Breast epithelium (tissue), 4 donors: ENCODE measurements around the gene RALY. TPM values are rescaled to one million over a fixed set of nuclear protein-coding genes. Genes with fewer than 3 reads are reported as not detected.
"Not testable (repeated sequence)": the region's sequence is repeated elsewhere in the genome, so short reads cannot be mapped to it uniquely, and the experiment has no call there.

Source experiments
- DNase-seq, 2 donors: peaks; one replicate each; pipeline ENCODE4 v3.0.0-alpha.2; 2019; ENCODE audit warnings: low spot score in 2 of 2
- H3K27ac ChIP-seq, 2 donors: fragments of 200-600 bp; sonication (generic) in 1 of 2; one replicate each; pipeline ENCODE4 v1.5.1; 2016 to 2019; ENCODE audit warnings: mild to moderate bottlenecking in 1 of 2
- H3K27me3 ChIP-seq, 2 donors: fragments of 200-600 bp; sonication (generic) in 1 of 2; one replicate each; pipeline versions ENCODE4 v1.5.1 to v1.6.0; 2017 to 2019; ENCODE audit warnings: control low read depth in 1 of 2, mild to moderate bottlenecking in 1 of 2
- H3K36me3 ChIP-seq: fragments of 200-600 bp; one replicate; pipeline ENCODE4 v1.5.1; 2019
- H3K4me1 ChIP-seq, 2 donors: fragments of 200-600 bp; sonication (generic); one replicate each; pipeline ENCODE4 v1.5.1; 2016 to 2019; ENCODE audit warnings: control low read depth in 1 of 2
- H3K4me3 ChIP-seq, 3 donors: fragments of 200-600 bp; sonication (generic); 1 replicate in 2 of 3; 2 replicates in 1 of 3; pipeline ENCODE4 v1.5.1; 2016 to 2019; ENCODE audit warnings: mild to moderate bottlenecking in 3 of 3, moderate library complexity in 2 of 3
- H3K9me3 ChIP-seq, 2 donors: fragments of 200-600 bp; sonication (generic) in 1 of 2; one replicate each; pipeline ENCODE4 v1.5.1; 2016 to 2019; ENCODE audit warnings: control low read depth in 1 of 2
- POLR2A ChIP-seq: fragments of 450-650 bp; IDR thresholded peaks from one replicate; pipeline ENCODE4 v1.6.1; 2016; ENCODE audit warnings: antibody characterized with exemption, mild to moderate bottlenecking, moderate library complexity
- POLR2AphosphoS5 ChIP-seq, 3 donors: sonication (generic); formaldehyde crosslinking; IDR thresholded peaks; one replicate each; pipeline ENCODE4 v1.6.1; 2017; ENCODE audit warnings: antibody characterized with exemption in 3 of 3
- intact Hi-C: fragments of 100-400 bp; cut with DNase I; formaldehyde crosslinking; loops from one replicate; pipeline ENCODE4 v1.15.1; 2023; ENCODE audit warnings: low total_unique reads
- total RNA-seq, 3 donors: library from RNA; depleted of rRNA; stranded (reverse); fragments of >200 nt; gene quantifications; one replicate each; pipeline ENCODE4 v1.1.0, GENCODE V29; 2016
- TF ChIP-seq, protein P1 (sequence below), 3 donors: fragments of 450-650 bp; IDR thresholded peaks; one replicate each; pipeline ENCODE4 v1.5.1; 2016 to 2017; ENCODE audit warnings: antibody characterized with exemption in 3 of 3, mild to moderate bottlenecking in 3 of 3, moderate library complexity in 3 of 3

Gene RALY
- total RNA-seq, 3 donors from 2014 or later: 73.5 to 120 (median 96.4) TPM

DNA sequence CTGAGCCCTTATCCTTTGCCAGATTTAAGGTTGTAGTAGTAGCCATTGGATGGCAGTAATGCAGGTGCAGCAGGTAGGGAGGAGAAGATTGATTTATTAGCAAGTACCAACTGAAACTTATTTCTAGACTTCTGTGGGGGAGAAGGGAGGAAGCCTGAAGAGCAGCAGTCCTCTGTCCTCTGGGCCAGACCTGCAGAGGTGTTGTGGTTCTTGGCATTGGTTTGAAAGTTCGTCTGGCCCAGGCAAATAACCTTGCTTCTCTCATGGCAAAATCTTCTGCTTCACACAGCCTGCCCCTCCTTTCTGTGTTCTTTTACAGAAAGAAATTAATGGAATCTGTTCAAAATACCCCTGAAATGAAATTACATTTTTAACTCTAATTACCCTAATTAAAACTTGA lies 24.5 kb downstream of the RALY start:
- Histone ChIP-seq H3K4me3 (no peak overlapping the region), H3K27me3 (no peaks in the 10 kb centered on the region), H3K9me3 (no peaks in the 10 kb centered on the region), H3K27ac (no peak overlapping the region), H3K36me3 (no peaks in the 10 kb centered on the region), H3K4me1 (peaks cover 0 to 2% of the 10 kb centered on the region in 2 donors)
- no peak for TF ChIP-seq POLR2AphosphoS5 (IDR thresholded peaks at IDR 0.05)
- TF ChIP-seq, protein P1, sequence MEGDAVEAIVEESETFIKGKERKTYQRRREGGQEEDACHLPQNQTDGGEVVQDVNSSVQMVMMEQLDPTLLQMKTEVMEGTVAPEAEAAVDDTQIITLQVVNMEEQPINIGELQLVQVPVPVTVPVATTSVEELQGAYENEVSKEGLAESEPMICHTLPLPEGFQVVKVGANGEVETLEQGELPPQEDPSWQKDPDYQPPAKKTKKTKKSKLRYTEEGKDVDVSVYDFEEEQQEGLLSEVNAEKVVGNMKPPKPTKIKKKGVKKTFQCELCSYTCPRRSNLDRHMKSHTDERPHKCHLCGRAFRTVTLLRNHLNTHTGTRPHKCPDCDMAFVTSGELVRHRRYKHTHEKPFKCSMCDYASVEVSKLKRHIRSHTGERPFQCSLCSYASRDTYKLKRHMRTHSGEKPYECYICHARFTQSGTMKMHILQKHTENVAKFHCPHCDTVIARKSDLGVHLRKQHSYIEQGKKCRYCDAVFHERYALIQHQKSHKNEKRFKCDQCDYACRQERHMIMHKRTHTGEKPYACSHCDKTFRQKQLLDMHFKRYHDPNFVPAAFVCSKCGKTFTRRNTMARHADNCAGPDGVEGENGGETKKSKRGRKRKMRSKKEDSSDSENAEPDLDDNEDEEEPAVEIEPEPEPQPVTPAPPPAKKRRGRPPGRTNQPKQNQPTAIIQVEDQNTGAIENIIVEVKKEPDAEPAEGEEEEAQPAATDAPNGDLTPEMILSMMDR (IDR thresholded peaks at IDR 0.05): no peak
- no peak for TF ChIP-seq POLR2A
- no peak for DNase-seq
- intact Hi-C loops: no loop called here

DNA sequence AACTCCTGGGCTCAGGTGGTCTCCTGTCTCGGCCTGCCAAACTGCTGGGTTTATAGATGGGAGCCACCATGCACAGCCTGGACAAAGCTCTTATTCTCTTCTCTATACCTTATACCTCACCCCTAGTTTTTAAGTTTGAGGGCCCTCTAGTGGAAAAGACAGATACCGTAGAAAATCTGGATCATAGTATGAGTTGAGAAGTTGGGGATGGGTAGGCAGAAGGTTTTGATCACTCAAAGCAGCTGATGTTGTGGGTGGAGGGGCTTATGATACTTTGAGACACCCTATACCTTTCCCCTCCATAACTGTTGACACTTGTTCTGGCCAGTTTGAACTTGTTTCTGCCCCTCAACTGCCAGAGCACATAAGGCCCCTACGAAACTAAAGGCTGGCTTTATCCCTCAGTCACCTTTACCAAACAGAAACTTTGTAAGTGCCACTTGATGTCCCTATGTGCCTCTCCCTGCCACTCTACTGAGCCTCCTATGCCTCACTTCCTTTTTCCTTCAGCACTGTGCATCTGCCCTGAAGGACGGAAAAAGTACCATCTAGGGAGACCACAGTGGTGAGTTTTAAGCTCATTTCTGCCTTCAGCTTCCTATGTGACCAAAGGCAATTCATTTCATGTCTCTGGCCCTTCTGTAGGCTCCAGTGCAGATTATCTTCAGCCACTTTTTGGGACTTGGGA lies 28.6 kb downstream of the RALY start:
- no peak overlapping the region for H3K4me3 ChIP-seq
- H3K27me3 ChIP-seq: no peaks in the 10 kb centered on the region
- TF ChIP-seq POLR2A: no peak
- no peak overlapping the region for H3K27ac ChIP-seq
- H3K4me1 ChIP-seq: no peaks in the 10 kb centered on the region
- no peaks in the 10 kb centered on the region for H3K9me3 ChIP-seq
- H3K36me3 ChIP-seq: no peaks in the 10 kb centered on the region
- intact Hi-C loops: no loop called here
- no peak for DNase-seq

DNA sequence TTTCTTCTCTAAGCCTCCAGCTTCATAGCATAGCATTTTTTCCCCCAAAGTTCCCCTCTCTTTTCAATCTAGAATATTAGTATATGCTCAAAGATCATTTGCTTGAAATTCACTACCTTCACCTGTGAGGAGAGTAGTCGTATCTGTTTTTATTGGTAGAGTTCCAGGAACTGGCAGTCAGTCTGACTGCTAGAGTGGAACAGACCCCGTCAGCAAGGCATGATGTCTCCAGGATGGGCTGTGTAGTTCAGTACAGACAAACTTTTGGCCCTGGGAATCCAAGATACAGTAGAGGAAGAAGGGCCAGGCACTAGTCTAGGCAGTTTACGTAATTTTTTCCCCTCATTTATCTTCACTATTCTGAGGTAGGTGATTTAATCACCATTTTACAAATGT lies 29.1 kb downstream of the RALY start:
- no peaks in the 10 kb centered on the region for H3K9me3 ChIP-seq
- no peaks in the 10 kb centered on the region for H3K36me3 ChIP-seq
- DNase-seq: no peak
- TF ChIP-seq POLR2AphosphoS5 (IDR thresholded peaks at IDR 0.05) (no peak), POLR2A (no peak)
- TF ChIP-seq, protein P1 (IDR thresholded peaks at IDR 0.05): no peak
- H3K4me3 ChIP-seq: no peak overlapping the region
- no peaks in the 10 kb centered on the region for H3K27me3 ChIP-seq
- intact Hi-C loops: no loop called here
- no peak overlapping the region for H3K27ac ChIP-seq
- H3K4me1 ChIP-seq: no peaks in the 10 kb centered on the region

DNA sequence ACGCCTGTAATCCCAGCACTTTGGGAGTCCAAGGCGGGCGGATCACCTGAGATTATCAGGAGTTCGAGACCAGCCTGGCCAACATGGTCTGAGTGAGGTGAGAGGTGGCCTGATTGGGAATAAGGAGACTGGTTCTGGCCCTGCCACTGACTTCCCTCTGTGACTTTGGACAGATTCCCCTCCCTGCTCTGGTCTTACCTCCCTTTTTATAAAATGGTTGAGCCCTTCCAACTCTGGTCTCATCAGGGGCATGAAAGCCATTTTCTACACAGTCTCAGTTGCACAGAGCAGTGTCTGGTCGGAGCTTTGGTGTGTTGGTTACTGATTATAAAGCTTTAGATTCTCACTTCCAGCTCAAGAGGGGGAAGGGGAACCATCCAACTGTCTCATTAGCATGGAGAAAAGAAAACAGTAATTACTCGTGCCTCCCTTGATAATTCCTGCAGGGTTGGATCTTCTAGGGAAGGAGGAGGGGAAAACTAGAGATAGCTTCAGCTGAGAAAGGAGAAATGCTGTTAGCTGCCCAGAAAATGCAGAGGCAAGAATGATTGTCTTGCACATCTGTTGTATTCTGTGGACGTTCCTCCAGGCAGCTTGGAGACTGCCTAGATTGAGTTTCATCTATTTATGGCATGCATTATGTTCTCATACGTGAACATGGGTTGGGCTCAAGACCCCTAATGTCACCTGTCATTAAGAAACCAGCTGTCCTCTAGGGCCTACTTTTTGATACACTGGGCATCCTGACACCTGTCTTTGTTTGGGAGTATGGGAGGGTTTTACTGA lies 30.4 kb downstream of the RALY start:
- no peaks in the 10 kb centered on the region for H3K4me1 ChIP-seq
- no peak overlapping the region for H3K27ac ChIP-seq

DNA sequence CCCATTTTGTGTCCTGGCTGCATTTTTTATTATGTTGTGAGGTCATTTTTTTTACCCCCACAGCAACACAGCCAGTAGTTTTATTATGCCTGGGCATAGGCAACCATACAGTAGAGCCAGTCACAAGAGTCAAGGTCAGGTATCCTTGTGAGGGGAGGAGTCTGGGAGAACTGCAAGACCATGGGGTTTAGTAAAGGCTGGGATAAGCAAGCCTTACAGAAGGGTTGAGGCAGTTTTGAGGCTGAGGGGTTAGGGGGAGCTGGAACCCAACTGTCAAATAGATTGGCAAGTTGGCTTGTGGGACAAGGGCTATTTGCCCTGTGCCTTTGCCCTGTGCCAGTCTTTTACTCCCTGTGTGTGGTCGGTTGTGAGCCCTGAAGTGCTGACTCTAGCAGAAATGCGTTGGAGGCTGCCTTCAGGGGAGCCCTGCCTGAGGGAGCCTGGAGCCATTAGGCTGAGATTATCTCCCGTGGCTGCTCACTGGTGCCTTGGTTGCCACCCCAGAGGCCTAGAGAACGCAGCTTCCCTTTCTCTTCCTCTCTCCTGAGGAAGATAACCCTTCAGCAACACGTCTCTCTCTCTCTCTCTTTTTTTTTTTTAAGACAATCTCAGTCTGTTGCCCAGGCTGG lies 31.1 kb downstream of the RALY start:
- DNase-seq: no peak
- intact Hi-C loops: no loop called here
- Histone ChIP-seq H3K4me1 (no peaks in the 10 kb centered on the region), H3K27me3 (no peaks in the 10 kb centered on the region), H3K27ac (no peak overlapping the region), H3K9me3 (no peaks in the 10 kb centered on the region), H3K4me3 (no peak overlapping the region), H3K36me3 (no peaks in the 10 kb centered on the region)
- no peak for TF ChIP-seq POLR2AphosphoS5 (IDR thresholded peaks at IDR 0.05)
- TF ChIP-seq, protein P1 (IDR thresholded peaks at IDR 0.05): no peak
- no peak for TF ChIP-seq POLR2A

More for the DNA sequence above, 30.4 kb downstream of the RALY start:
- Histone ChIP-seq H3K36me3 (no peaks in the 10 kb centered on the region), H3K4me3 (no peak overlapping the region), H3K9me3 (no peaks in the 10 kb centered on the region), H3K27me3 (no peaks in the 10 kb centered on the region)
- TF ChIP-seq POLR2AphosphoS5 (IDR thresholded peaks at IDR 0.05) (no peak), POLR2A (no peak)
- TF ChIP-seq, protein P1 (IDR thresholded peaks at IDR 0.05): no peak
- intact Hi-C loops: no loop called here
- no peak for DNase-seq

DNA sequence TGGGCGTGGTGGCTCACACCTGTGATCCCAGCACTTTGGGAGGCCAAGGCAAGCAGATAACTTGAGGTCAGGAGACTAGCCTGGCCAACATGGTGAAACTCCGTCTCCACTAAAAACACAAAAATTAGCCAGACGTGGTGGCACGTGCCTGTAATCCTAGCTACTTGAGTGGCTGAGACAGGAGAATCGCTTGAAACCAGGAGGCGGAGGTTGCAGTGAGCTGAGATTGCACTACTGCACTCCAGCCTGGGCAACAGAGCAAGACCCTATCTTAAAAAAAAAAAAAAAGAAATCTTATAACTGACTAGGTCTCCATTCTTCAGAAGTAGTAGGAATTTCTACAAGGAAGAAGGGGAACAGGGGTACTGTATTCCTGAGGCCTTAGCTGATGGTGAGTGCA lies 34.3 kb downstream of the RALY start:
- H3K27ac ChIP-seq, H3K36me3 ChIP-seq, H3K27me3 ChIP-seq, H3K4me3 ChIP-seq, intact Hi-C loops, H3K9me3 ChIP-seq, H3K4me1 ChIP-seq, DNase-seq: not testable (repeated sequence)
